GM19351 (cell line): ENCODE measurements around the gene ATP1A1.
A peak's percentile ranks its signal among the peaks of the same experiment; 100 is the strongest.

ENCODE experiments used
- ATAC-seq: cut with Tn5 transposase; IDR thresholded peaks from one replicate; pipeline ENCODE4 v1.9.1; 2021; ENCODE audit warnings: mild to moderate bottlenecking, moderate library complexity; ENCODE audit not compliant: unreplicated experiment

The ATP1A1 gene

GRCh38 chr1:116389013-116389412, 16.0 kb downstream of the ATP1A1 start:
- no peak for ATAC-seq

- ATAC-seq: no peak
Observed at GRCh38 chr1:116389686-116390085, 16.6 kb downstream of the ATP1A1 start.

- ATAC-seq: peak; percentile 99
Observed at GRCh38 chr1:116390195-116390594, 17.2 kb downstream of the ATP1A1 start.

GRCh38 chr1:116391185-116391584, 18.1 kb downstream of the ATP1A1 start:
- ATAC-seq: no peak

- no peak for ATAC-seq
Observed at GRCh38 chr1:116392717-116393404, 19.8 kb downstream of the ATP1A1 start.

GRCh38 chr1:116393792-116394191, 20.7 kb downstream of the ATP1A1 start:
- no peak for ATAC-seq

- no peak for ATAC-seq
Observed at GRCh38 chr1:116394270-116394669, 21.2 kb downstream of the ATP1A1 start.

- no peak for ATAC-seq
Observed at GRCh38 chr1:116396769-116397168, 23.7 kb downstream of the ATP1A1 start.

- ATAC-seq: no peak
Observed at GRCh38 chr1:116397728-116398127, 24.7 kb downstream of the ATP1A1 start.

GRCh38 chr1:116400780-116401179, 27.7 kb downstream of the ATP1A1 start:
- ATAC-seq: no peak

GRCh38 chr1:116401646-116402176, 28.7 kb downstream of the ATP1A1 start:
- no peak for ATAC-seq

- ATAC-seq: no peak
Observed at GRCh38 chr1:116402333-116402732, 29.3 kb downstream of the ATP1A1 start.

- ATAC-seq: no peak
Observed at GRCh38 chr1:116403496-116404136, 30.6 kb downstream of the ATP1A1 start.

GRCh38 chr1:116404699-116405098, 31.7 kb downstream of the ATP1A1 start:
- ATAC-seq: no peak

- no peak for ATAC-seq
Observed at GRCh38 chr1:116405241-116406135, 32.4 kb downstream of the ATP1A1 start.

- ATAC-seq: no peak
Observed at GRCh38 chr1:116407033-116407432, 34.0 kb downstream of the ATP1A1 start.

- ATAC-seq: no peak
Observed at GRCh38 chr1:116408193-116408592, 35.1 kb downstream of the ATP1A1 start.

GRCh38 chr1:116408803-116409720, 36.0 kb downstream of the ATP1A1 start:
- no peak for ATAC-seq

- ATAC-seq: no peak
Observed at GRCh38 chr1:116409751-116410191, 36.7 kb downstream of the ATP1A1 start.

- no peak for ATAC-seq
Observed at GRCh38 chr1:116411784-116412479, 38.9 kb downstream of the ATP1A1 start.
